22Rv1 (cell line): Measurements from ENCODE around the gene FBH1.
"Not testable (repeated sequence)": the region's sequence is repeated elsewhere in the genome, so short reads cannot be mapped to it uniquely, and the experiment has no call there.

Source experiments
- ZFX ChIP-seq: fragments of 450-650 bp; IDR thresholded peaks from 2 replicates; pipeline ENCODE4 v1.6.1; 2017; ENCODE audit warnings: antibody characterized with exemption, borderline replicate concordance
- TF ChIP-seq, protein P1 (sequence below): fragments of 450-650 bp; IDR thresholded peaks from 2 replicates; pipeline ENCODE4 v1.5.1; 2017; ENCODE audit warnings: mild to moderate bottlenecking

DNA sequence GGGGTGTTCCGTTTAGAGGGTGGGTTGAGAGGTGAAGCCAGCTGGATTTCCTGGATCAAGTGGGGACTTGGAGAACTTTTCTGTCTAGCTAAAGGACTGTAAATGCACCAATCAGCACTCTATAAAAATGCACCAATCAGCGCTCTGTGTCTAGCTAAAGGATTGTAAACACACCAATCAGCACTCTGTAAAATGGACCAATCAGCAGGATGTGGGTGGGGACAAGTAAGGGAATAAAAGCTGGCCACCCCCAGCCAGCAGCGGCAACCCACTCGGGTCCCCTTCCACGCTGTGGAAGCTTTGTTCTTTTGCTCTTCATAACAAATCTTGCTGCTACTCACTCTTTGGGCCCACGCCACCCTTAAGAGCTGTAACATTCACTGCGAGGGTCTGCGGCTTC is 21.7 kb upstream of the FBH1 start:
- TF ChIP-seq, protein P1, sequence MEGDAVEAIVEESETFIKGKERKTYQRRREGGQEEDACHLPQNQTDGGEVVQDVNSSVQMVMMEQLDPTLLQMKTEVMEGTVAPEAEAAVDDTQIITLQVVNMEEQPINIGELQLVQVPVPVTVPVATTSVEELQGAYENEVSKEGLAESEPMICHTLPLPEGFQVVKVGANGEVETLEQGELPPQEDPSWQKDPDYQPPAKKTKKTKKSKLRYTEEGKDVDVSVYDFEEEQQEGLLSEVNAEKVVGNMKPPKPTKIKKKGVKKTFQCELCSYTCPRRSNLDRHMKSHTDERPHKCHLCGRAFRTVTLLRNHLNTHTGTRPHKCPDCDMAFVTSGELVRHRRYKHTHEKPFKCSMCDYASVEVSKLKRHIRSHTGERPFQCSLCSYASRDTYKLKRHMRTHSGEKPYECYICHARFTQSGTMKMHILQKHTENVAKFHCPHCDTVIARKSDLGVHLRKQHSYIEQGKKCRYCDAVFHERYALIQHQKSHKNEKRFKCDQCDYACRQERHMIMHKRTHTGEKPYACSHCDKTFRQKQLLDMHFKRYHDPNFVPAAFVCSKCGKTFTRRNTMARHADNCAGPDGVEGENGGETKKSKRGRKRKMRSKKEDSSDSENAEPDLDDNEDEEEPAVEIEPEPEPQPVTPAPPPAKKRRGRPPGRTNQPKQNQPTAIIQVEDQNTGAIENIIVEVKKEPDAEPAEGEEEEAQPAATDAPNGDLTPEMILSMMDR: not testable (repeated sequence)
- TF ChIP-seq ZFX: not testable (repeated sequence)
